Aorta (tissue), 5 donors: ENCODE results near the gene EYA4. TPM values are rescaled to one million over a fixed set of nuclear protein-coding genes. Genes with fewer than 3 reads are reported as not detected.

Source experiments
- ATAC-seq: fragments of 200-7000 bp; cut with Tn5 transposase; one replicate; pipeline ENCODE4 v1.9.1; 2022; ENCODE audit warnings: moderate library complexity; ENCODE audit not compliant: low FRiP score
- DNase-seq, 2 donors: peaks; one replicate each; pipeline ENCODE4 v3.0.0-alpha.2; 2020
- H3K27ac ChIP-seq, 2 donors: one replicate each; pipeline ENCODE4 v1.5.1; 2013; ENCODE audit warnings: low read length in 2 of 2, mild to moderate bottlenecking in 2 of 2, moderate library complexity in 2 of 2, control low read depth in 1 of 2, inconsistent platforms in 1 of 2, low read depth in 1 of 2
- H3K27me3 ChIP-seq, 2 donors: one replicate each; pipeline ENCODE4 v1.6.1; 2013; ENCODE audit warnings: control low read depth in 1 of 2, low read length in 1 of 2, mild to moderate bottlenecking in 1 of 2, moderate library complexity in 1 of 2; ENCODE audit not compliant: insufficient read depth in 2 of 2, control insufficient read depth in 1 of 2
- H3K36me3 ChIP-seq, 2 donors: one replicate each; pipeline ENCODE4 v1.6.1; 2013; ENCODE audit warnings: control low read depth in 1 of 2, low read length in 1 of 2, mild to moderate bottlenecking in 1 of 2; ENCODE audit not compliant: insufficient read depth in 2 of 2, control insufficient read depth in 1 of 2
- H3K4me1 ChIP-seq, 2 donors: one replicate each; pipeline ENCODE4 v1.6.1; 2013; ENCODE audit warnings: low read length in 2 of 2, control low read depth in 1 of 2, mild to moderate bottlenecking in 1 of 2, moderate library complexity in 1 of 2; ENCODE audit not compliant: insufficient read depth in 2 of 2, control insufficient read depth in 1 of 2
- H3K4me3 ChIP-seq, 2 donors: one replicate each; pipeline ENCODE4 v1.5.1; 2013; ENCODE audit warnings: low read length in 2 of 2, control low read depth in 1 of 2, mild to moderate bottlenecking in 1 of 2
- H3K9me3 ChIP-seq: one replicate; pipeline ENCODE4 v1.6.1; 2013; ENCODE audit warnings: mild to moderate bottlenecking, low read length; ENCODE audit not compliant: control insufficient read depth
- WGBS, 2 donors: extraction: QIAGEN DNeasy Blood & Tissue Kit; methylation state at CpG; one replicate each; pipeline ENCODE4 v1.1.7; 2013; 5-methylcytosine and 5-hydroxymethylcytosine counted together
- intact Hi-C, 2 donors: fragments of 100-400 bp; cut with DNase I; formaldehyde crosslinking; loops; one replicate each; pipeline versions ENCODE4 v1.14.2 to v1.15.0; 2022
- polyA plus RNA-seq, 2 donors: library from polyadenylated mRNA; stranded (reverse); fragments of 200-250 nt; gene quantifications; one replicate each; pipeline ENCODE4 v1.2.3, GENCODE V29; 2013
- total RNA-seq, 2 donors: library from RNA; stranded (reverse); fragmentation: NEBNext Ultra II Directional; extraction: Animal tissue kit (Norgen Biotek cat#: 25700); gene quantifications; one replicate each; pipeline ENCODE4 v1.2.1, GENCODE V29; 2021
- donor health status: healthy with polysubstance abuse.
- donor health status: Bipolar disorder and iron deficiency.
- donor health status: DM: no; HTN: no; CAD: no.
- donor health status: DM: no; HTN: no; CAD: no.
- donor health status: DM: yes; HTN: yes; CAD: no.

The EYA4 gene
- total and polyA plus RNA-seq, 4 donors: 1.7 to 4.4 TPM; not detected in 2

DNA sequence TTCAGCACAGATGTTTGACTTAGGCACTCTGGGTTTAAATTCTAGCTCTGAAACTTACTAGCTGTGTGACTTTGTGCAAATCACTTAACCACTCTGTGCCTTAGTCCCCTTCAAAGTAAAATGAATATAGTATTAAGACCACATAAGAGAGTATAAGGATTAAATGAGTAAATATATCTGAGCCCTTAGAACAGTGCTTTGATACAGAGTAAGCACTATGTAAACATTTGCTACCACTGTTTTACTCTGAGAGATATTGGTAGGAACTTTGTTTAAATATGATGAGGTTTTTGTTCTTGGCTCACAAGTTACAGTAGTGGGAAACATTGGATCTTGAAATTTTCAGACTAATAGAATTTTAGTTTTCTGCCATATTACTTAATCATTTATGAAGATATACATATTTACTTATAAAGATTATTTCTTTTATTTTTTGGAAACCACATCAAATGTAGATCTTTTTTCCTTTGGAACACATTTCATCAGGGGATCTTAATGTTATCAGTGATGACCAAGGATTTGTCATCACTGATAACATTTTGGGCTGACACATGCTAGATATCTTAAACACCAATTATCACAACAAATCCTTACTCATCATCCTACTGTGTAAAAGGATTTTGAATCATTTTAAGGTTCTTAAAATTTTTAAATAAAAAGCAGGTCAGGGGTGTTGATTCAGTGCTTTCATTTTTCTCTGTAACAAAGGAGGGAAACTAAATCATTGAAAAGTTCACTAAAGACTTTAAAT, 226.2 kb downstream of the EYA4 start:
- intact Hi-C loops: no loop called here
- no peaks in the 10 kb centered on the region for H3K9me3 ChIP-seq
- DNase-seq (no peak), ATAC-seq (no peak)
- no peak overlapping the region for H3K27ac ChIP-seq
- no peaks in the 10 kb centered on the region for H3K36me3 ChIP-seq
- H3K4me3 ChIP-seq: no peak overlapping the region
- no peaks in the 10 kb centered on the region for H3K27me3 ChIP-seq
- H3K4me1 ChIP-seq: no peaks in the 10 kb centered on the region

DNA sequence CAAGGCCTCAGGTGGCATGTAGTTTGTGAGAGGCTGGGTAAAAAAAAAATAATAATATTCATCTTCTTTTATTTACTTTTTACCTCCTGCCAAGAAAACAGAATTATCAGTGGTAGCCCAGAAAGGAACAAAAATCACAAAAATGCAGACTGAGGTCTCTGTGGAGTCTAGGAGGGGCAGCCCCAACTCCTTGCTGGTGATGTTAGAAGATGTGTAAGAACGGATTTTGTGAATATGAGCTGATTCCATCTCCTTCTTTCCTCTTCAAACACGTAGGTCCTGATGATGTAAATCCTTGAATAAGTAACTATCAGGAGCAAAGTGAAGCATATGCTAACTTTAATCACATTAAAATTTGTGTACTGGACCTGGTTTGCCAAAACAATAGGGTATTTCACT, 226.8 kb downstream of the EYA4 start:
- DNase-seq (no peak), ATAC-seq (no peak)
- no peaks in the 10 kb centered on the region for H3K36me3 ChIP-seq
- intact Hi-C loops: no loop called here
- H3K27me3 ChIP-seq: no peaks in the 10 kb centered on the region
- H3K4me3 ChIP-seq: no peak overlapping the region
- H3K27ac ChIP-seq: no peak overlapping the region
- WGBS, 2 donors: 40 to 48% methylated on average over 2 of the region's 2 CpGs
- no peaks in the 10 kb centered on the region for H3K4me1 ChIP-seq
- H3K9me3 ChIP-seq: no peaks in the 10 kb centered on the region

DNA sequence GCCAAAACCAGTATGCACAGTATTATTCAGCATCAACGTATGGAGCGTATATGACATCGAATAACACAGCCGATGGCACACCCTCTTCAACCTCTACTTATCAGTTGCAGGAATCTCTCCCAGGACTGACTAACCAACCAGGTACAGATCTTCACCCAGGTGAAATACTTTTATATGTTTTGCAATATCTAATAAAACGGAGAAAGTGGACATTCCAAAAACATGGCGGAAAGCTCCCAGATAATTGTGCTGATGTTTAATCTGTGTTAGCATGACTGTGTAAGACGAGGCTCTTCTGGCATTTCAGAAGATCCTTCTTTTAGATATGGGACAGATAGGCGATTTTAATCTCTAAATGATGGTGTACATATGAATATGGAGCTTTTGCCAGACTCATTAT, 227.4 kb downstream of the EYA4 start:
- no peak overlapping the region for H3K27ac ChIP-seq
- DNase-seq: no peak
- H3K9me3 ChIP-seq: no peaks in the 10 kb centered on the region
- ATAC-seq: no peak
- no peaks in the 10 kb centered on the region for H3K27me3 ChIP-seq
- intact Hi-C loops: no loop called here
- no peak overlapping the region for H3K4me3 ChIP-seq
- H3K4me1 ChIP-seq: no peaks in the 10 kb centered on the region
- WGBS, 2 donors: 92% methylated on average over 8 of the region's 8 CpGs
- H3K36me3 ChIP-seq: no peaks in the 10 kb centered on the region

DNA sequence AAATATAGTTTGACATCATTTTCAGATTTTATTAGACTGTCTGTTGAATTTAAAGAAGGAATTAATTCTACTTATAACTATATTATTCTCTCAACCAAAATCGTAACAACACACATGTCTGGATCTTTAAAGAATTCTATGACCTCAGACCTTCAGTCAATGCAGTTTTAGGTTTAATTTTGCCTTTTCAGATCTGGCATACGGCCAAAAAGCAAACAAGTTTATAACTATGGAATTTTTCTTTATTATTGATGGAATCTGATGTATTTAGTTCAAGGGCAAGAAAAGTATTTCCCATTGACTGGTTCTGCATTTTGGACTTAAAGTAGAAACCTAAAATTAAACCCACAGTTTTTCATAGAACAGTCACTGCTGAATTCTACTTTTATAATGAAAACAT, 233.4 kb downstream of the EYA4 start:
- H3K4me3 ChIP-seq: no peak overlapping the region
- no peak overlapping the region for H3K27ac ChIP-seq
- no peaks in the 10 kb centered on the region for H3K36me3 ChIP-seq
- ATAC-seq (no peak), DNase-seq (no peak)
- no peaks in the 10 kb centered on the region for H3K27me3 ChIP-seq
- intact Hi-C loops: no loop called here
- no peaks in the 10 kb centered on the region for H3K4me1 ChIP-seq
- whole genome bisulfite sequencing, 2 donors: 31 to 37% methylated on average over 2 of the region's 2 CpGs
- H3K9me3 ChIP-seq: no peaks in the 10 kb centered on the region

DNA sequence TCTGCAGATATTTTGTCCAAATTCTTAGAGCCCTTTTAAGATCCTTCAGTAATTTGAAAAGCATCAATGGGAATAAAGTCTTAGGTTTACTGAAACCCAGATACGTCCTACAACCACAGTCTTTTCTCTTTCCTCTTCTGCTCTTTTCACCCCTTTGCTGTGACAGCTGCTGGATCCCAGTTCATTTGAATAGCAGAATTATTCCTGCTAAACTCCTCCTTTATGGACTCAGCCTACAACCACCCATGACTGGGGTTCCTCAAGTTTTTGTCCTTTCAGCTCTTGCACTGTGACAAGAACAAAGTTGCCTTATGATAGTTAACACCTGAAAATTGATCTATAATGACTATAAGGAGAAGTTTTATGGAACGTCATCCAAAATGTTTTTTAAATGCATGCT, 237.5 kb downstream of the EYA4 start:
- no peaks in the 10 kb centered on the region for H3K4me1 ChIP-seq
- WGBS, 2 donors: 78 to 89% methylated on average over 2 of the region's 2 CpGs
- DNase-seq: no peak
- no peaks in the 10 kb centered on the region for H3K36me3 ChIP-seq
- no peak for ATAC-seq
- H3K27me3 ChIP-seq: no peaks in the 10 kb centered on the region
- no peak overlapping the region for H3K4me3 ChIP-seq
- no peaks in the 10 kb centered on the region for H3K9me3 ChIP-seq
- intact Hi-C loops: no loop called here
- H3K27ac ChIP-seq: no peak overlapping the region

DNA sequence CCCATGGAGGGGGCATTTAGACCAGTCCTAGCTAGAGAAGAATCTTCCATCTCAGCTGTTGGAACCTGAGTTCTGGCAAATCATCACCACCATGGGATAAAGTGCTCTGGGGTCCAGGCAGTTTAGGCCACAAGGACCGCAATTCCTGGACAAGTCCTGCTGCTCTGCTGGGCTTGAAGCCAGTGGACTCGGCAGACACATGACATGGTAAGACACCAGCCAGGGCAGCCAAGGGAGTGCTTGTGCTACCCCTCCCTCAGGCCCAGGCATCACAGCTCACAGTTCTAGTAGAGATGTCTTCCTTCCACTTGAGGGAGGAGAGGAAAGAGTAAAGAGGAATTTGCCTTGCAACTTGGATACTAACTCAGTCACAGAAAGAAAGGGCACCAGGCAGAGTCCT, 246.0 kb downstream of the EYA4 start:
- H3K27me3 ChIP-seq: no peaks in the 10 kb centered on the region
- H3K9me3 ChIP-seq: no peaks in the 10 kb centered on the region
- no peak overlapping the region for H3K27ac ChIP-seq
- WGBS, 2 donors: 70 to 72% methylated on average over 2 of the region's 2 CpGs
- H3K4me3 ChIP-seq: no peak overlapping the region
- ATAC-seq: no peak
- DNase-seq: no peak
- intact Hi-C loops: no loop called here
- H3K36me3 ChIP-seq: no peaks in the 10 kb centered on the region
- H3K4me1 ChIP-seq: no peaks in the 10 kb centered on the region

DNA sequence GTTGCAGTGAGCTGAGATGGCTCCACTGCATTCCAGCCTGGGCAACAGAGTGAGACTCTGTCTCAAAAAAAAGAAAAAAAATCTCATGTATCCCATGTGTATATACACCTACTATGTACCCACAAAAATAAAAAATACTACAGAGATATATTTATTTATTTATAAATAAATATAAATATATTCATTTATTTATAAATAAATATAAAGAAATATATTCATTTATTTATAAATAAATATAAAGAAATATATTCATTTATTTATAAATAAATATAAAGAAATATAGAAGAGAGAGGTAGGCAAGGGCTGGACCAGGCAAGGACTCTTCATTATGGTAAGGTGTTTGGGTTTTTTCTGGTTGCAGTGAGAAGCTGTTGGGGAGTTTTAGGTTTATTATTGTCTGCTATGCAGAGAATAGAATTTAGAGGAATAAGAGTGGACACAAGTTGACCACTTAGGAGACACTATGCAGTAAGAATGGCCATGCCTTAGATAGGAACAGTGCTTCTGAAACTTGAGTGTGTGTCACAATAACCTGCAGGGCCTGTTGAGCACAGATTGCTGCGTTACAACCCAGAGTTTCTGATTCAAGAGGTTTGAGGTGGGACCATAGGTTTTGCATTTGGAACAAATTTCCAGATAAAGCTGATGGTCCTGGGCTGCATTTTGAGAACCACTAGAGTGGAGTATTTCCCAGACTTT, 254.2 kb downstream of the EYA4 start:
- H3K27ac ChIP-seq: no peak overlapping the region
- WGBS, 2 donors: 89 to 96% methylated on average over 1 of the region's 1 CpG
- no peaks in the 10 kb centered on the region for H3K27me3 ChIP-seq
- H3K36me3 ChIP-seq: no peaks in the 10 kb centered on the region
- ATAC-seq: no peak
- no peak overlapping the region for H3K4me3 ChIP-seq
- no peaks in the 10 kb centered on the region for H3K4me1 ChIP-seq
- no peak for DNase-seq
- intact Hi-C loops: no loop called here
- no peaks in the 10 kb centered on the region for H3K9me3 ChIP-seq

DNA sequence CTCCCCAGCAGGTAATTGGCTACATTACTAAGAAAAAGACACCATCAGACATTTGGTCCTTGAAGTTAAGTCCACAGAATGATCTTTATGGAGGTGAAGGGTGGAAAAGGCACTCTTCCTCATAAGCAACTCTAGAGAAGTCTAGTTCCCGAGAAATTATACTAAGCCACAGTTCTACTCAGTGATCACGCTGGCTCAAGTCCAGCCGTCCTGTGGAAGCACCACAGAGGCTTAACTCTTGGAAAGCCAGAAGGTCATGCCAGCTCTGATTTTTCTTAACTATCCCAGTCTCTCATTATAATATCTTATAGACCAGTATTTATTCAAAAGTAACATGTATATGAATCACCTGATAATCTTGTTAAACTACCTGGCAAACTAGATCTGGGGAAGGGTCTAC, 258.5 kb downstream of the EYA4 start:
- Histone ChIP-seq H3K36me3 (no peaks in the 10 kb centered on the region), H3K4me3 (no peak overlapping the region), H3K27ac (no peak overlapping the region), H3K9me3 (no peaks in the 10 kb centered on the region), H3K4me1 (peaks cover 2% of the 10 kb centered on the region in 2 donors), H3K27me3 (no peaks in the 10 kb centered on the region)
- DNase-seq (no peak), ATAC-seq (no peak)
- intact Hi-C loops: loop anchor here in 1 of 2 donors (10.0 kb wide), 1 partner anchor 55 kb away; no protein-coding TSS in a partner anchor
- WGBS, 2 donors: 35 to 42% methylated on average over 3 of the region's 3 CpGs

DNA sequence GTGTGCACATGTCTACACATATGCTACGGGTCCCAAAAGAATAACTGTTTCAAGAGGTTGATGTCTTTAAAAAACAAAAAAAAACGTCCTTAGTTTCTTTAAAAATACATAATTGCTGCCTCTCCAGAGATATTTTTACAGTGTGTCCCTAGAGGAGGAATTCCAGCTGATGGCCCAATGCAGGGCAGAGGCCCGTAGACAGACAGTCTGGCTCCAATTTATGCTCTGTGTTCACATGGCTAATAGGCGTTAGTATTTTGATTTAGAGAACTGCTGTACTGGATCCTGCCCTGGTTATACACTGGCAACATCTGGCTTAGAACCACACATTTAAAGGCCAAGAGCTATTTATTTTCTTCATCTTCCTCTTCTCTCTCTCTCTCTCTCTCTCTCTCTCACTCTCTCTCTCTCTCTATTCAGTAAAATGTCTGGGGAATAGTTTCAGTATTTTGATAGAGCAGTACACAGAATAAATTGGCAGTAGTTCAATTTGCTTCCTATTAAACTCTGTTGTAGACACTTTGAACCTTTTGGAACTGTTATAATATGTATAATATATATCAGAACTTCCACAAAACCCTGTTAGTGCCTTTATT, 260.6 kb downstream of the EYA4 start:
- intact Hi-C loops: loop anchor here (2.0 to 10.0 kb wide), 2 partner anchors 47 to 53 kb away; no protein-coding TSS in a partner anchor
- Histone ChIP-seq H3K4me1 (peaks cover 2% of the 10 kb centered on the region in 2 donors), H3K36me3 (no peaks in the 10 kb centered on the region), H3K4me3 (no peak overlapping the region), H3K9me3 (no peaks in the 10 kb centered on the region), H3K27ac (peak overlapping the region; percentile 67 to 80), H3K27me3 (no peaks in the 10 kb centered on the region)
- peak; percentile 66 for ATAC-seq
- no peak for DNase-seq
- 4 to 7% methylated on average over 4 of the region's 4 CpGs for WGBS, 2 donors
